ENCODE measurements around the gene KSR1. TPM values are rescaled to one million over a fixed set of nuclear protein-coding genes. Genes with fewer than 3 reads are reported as not detected.

Gene KSR1
- total and polyA plus RNA-seq, 2 of the 4 experiments (the other 2 are of a cell fraction), result 12.5 to 21.9 TPM

DNA sequence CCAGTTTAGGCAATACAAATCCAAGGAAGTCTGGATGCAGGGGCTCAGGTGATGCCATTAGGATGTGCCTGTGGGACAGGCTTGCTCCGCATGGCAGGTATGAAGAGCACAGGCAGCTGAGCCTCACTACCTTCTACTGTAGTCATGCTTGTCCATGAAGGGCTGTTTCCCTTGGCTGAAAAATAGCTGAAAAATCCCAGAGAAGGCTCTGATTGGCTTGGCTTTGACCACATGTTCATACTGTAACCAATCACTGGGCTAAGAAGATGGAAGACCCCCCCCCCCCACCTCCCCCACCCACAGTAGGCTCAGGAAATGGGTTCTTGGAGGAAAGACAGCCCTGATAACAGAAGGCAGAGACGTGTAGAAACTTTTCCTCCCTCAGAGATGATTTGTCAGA lies 108.2 kb downstream of the KSR1 start:
- Histone ChIP-seq H2BK20ac (ENCODE audit: low read depth, low read length) (no peak overlapping the region), H2AK9ac (replicated peaks; ENCODE audit: low read depth, low read length, poor library complexity) (no peak overlapping the region), H3K23ac (ENCODE audit: low read depth, low read length) (no peak overlapping the region), H3K9me1 (ENCODE audit: insufficient read depth, low read length) (peaks cover 35% of the 10 kb centered on the region), H3K27me3 (ENCODE audit: control insufficient read depth, insufficient read depth, low read length) (no peaks in the 10 kb centered on the region), H4K5ac (ENCODE audit: low read depth, low read length) (no peak overlapping the region), H3K9me3 (ENCODE audit: control insufficient read depth, insufficient read depth, low read length) (no peaks in the 10 kb centered on the region), H3K4me1 (ENCODE audit: control insufficient read depth, insufficient read depth, low read length) (peaks cover 32% of the 10 kb centered on the region), H2AK5ac (ENCODE audit: low read depth, low read length) (peak overlapping the region; percentile 86), H3K9ac (ENCODE audit: low read depth, low read length) (no peak overlapping the region), H2BK5ac (ENCODE audit: low read depth, low read length, poor library complexity, severe bottlenecking) (no peak overlapping the region), H2BK120ac (ENCODE audit: low read depth, low read length) (no peak overlapping the region), H3K14ac (replicated peaks; ENCODE audit: low read depth, low read length) (no peak overlapping the region), H3K18ac (ENCODE audit: low read depth, low read length) (no peak overlapping the region), H3K4me2 (ENCODE audit: low read depth, low read length) (no peak overlapping the region), H4K8ac (ENCODE audit: low read depth in 2 of 2, low read length in 2 of 2) (no peak overlapping the region), H4K91ac (ENCODE audit: insufficient read depth, low read depth, low read length) (no peak overlapping the region), H2BK15ac (ENCODE audit: low read depth, low read length) (no peak overlapping the region), H3K27ac (ENCODE audit: insufficient read depth, low read length) (no peak overlapping the region), H3K56ac (ENCODE audit: extremely low read depth, insufficient read depth, low read length) (no peak overlapping the region), H3K4ac (ENCODE audit: low read depth, low read length) (no peak overlapping the region; the same call in 1 of the 2 replicates), H2AFZ (replicated peaks; ENCODE audit: low read length, poor library complexity) (no peak overlapping the region), H3K36me3 (ENCODE audit: control insufficient read depth, insufficient read depth, low read length) (peaks cover 21% of the 10 kb centered on the region), H3K4me3 (ENCODE audit: insufficient read depth, low read depth, low read length) (no peak overlapping the region), H3K79me1 (ENCODE audit: low read depth in 1 of 2, low read length in 2 of 2) (peaks cover 49 to 91% of the 10 kb centered on the region in 2 experiments), H4K20me1 (ENCODE audit: insufficient read depth, low read length) (peaks cover 12% of the 10 kb centered on the region; the same call in 1 of the 2 replicates)
- ChIA-PET CTCF (interaction anchor here (0.7 to 0.9 kb wide), 2 partner anchors 49 to 183 kb away, joined by 3 to 4 read pairs; no protein-coding TSS in a partner anchor), POLR2A (ENCODE audit: unreplicated experiment) (no interaction called here)
- dilution Hi-C loops (cut with HindIII; ENCODE audit: low sequenced_read_pairs, unreplicated experiment) (no loop called here), in situ Hi-C loops (cut with MboI; ENCODE audit: low sequenced_read_pairs) (no loop called here), intact Hi-C loops (cut with micrococcal nuclease) (no loop called here)
- BruUV-seq (replicated peaks), result no TSS peak
- no CpG with 5 or more reads among the region's 2 CpGs for WGBS, 2 experiments (ENCODE audit: extremely low coverage in 2 of 2, insufficient read length in 1 of 2)
- DNase-seq, result no peak
- ATAC-seq (ENCODE audit: low read depth), result no peak
- TF ChIP-seq, protein P1, sequence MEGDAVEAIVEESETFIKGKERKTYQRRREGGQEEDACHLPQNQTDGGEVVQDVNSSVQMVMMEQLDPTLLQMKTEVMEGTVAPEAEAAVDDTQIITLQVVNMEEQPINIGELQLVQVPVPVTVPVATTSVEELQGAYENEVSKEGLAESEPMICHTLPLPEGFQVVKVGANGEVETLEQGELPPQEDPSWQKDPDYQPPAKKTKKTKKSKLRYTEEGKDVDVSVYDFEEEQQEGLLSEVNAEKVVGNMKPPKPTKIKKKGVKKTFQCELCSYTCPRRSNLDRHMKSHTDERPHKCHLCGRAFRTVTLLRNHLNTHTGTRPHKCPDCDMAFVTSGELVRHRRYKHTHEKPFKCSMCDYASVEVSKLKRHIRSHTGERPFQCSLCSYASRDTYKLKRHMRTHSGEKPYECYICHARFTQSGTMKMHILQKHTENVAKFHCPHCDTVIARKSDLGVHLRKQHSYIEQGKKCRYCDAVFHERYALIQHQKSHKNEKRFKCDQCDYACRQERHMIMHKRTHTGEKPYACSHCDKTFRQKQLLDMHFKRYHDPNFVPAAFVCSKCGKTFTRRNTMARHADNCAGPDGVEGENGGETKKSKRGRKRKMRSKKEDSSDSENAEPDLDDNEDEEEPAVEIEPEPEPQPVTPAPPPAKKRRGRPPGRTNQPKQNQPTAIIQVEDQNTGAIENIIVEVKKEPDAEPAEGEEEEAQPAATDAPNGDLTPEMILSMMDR (conservative IDR thresholded peaks at IDR 0.05; ENCODE audit: low read depth, low read length), result no peak
- TF ChIP-seq RFX5 (IDR thresholded peaks at IDR 0.05; ENCODE audit: low read depth, low read length), result no peak
- TF ChIP-seq CHD1 (IDR thresholded peaks at IDR 0.05; ENCODE audit: low read depth, low read length), result no peak
- no peak for TF ChIP-seq RCOR1 (IDR thresholded peaks at IDR 0.05; ENCODE audit: insufficient replicate concordance, low read length)
- no peak for TF ChIP-seq BHLHE40 (IDR thresholded peaks at IDR 0.05; ENCODE audit: low read depth, low read length)
- TF ChIP-seq, protein P2, sequence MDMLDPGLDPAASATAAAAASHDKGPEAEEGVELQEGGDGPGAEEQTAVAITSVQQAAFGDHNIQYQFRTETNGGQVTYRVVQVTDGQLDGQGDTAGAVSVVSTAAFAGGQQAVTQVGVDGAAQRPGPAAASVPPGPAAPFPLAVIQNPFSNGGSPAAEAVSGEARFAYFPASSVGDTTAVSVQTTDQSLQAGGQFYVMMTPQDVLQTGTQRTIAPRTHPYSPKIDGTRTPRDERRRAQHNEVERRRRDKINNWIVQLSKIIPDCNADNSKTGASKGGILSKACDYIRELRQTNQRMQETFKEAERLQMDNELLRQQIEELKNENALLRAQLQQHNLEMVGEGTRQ (IDR thresholded peaks at IDR 0.05; ENCODE audit: low read depth, low read length), result no peak; the same call in 1 of the 2 replicates
- no peak for TF ChIP-seq NFE2L2 (IDR thresholded peaks at IDR 0.05; ENCODE audit: low read depth, low read length)
